T-helper 1 cell treated with Interleukin-12 subunit alpha and Interleukin-12 subunit beta and Interleukin-4 antibody, amounts not matched to agents 30 μg/mL and 1 μg/mL, for 36 hours (primary cell): ENCODE measurements around the gene ZMIZ1.

Experiments
- H3K27ac Mint-ChIP-seq: one replicate; pipeline ENCODE4 v1.8.0; 2021; ENCODE audit warnings: mild to moderate bottlenecking, mixed read lengths
- H3K27me3 Mint-ChIP-seq: one replicate; pipeline ENCODE4 v1.8.0; 2021; ENCODE audit warnings: low read depth, mixed read lengths
- H3K36me3 Mint-ChIP-seq: one replicate; pipeline ENCODE4 v1.8.0; 2021; ENCODE audit warnings: low read depth, mixed read lengths
- H3K4me1 Mint-ChIP-seq: one replicate; pipeline ENCODE4 v1.8.0; 2021; ENCODE audit warnings: low read depth, mixed read lengths
- H3K4me3 Mint-ChIP-seq: one replicate; pipeline ENCODE4 v1.8.0; 2021; ENCODE audit warnings: mild to moderate bottlenecking, moderate library complexity, mixed read lengths
- H3K9me3 Mint-ChIP-seq: one replicate; pipeline ENCODE4 v1.8.0; 2021; ENCODE audit warnings: mixed read lengths

The ZMIZ1 gene

DNA sequence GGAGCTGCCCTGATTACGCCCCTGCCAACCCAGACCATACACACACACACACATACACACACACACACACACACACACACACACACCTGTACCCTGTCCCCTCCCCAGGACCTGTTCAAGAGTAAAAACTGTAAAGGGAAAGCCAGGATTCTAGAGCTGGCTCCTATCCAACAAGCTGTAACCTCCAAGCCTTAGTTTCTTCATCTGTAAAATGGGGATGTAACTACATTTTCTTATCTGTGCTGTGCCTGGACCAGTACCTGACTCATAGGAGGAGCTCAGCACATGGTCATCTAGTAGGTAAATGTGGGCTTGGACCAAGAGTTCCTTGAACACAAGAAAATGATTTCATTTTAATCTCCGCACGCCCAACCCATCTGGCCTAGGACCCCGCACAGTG is 128.8 kb downstream of the ZMIZ1 start:
- H3K36me3 Mint-ChIP-seq, result no peaks in the 10 kb centered on the region
- H3K27ac Mint-ChIP-seq, result no peak overlapping the region

DNA sequence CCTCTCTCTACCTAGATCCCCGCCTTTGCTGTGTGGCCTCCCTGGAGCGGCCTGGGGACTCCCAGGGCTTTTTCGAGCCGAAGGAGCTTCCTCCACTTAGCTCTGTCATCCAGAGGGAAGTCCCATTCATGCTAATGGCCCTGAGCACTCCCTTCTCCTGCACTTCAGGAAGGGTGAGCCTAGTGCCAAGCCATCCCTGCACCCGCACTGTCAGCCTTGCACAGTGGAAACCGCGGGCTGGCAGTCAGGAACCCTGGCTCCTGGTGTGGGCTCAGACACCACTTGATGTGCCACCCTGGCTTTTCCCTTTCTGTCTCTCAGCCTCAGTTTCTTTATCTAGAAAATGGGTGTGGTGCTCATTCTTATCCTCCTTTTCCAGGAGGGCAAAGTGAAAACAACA is 131.6 kb downstream of the ZMIZ1 start:
- Mint-ChIP-seq H3K4me1 (peaks cover 2% of the 10 kb centered on the region), H3K36me3 (peaks cover 3% of the 10 kb centered on the region), H3K4me3 (no peak overlapping the region), H3K9me3 (no peaks in the 10 kb centered on the region), H3K27ac (no peak overlapping the region), H3K27me3 (no peaks in the 10 kb centered on the region)

More for the DNA sequence above, 128.8 kb downstream of the ZMIZ1 start:
- no peaks in the 10 kb centered on the region for H3K9me3 Mint-ChIP-seq
- no peak overlapping the region for H3K4me3 Mint-ChIP-seq
- peaks cover 4% of the 10 kb centered on the region for H3K4me1 Mint-ChIP-seq
- peaks cover 6% of the 10 kb centered on the region for H3K27me3 Mint-ChIP-seq

DNA sequence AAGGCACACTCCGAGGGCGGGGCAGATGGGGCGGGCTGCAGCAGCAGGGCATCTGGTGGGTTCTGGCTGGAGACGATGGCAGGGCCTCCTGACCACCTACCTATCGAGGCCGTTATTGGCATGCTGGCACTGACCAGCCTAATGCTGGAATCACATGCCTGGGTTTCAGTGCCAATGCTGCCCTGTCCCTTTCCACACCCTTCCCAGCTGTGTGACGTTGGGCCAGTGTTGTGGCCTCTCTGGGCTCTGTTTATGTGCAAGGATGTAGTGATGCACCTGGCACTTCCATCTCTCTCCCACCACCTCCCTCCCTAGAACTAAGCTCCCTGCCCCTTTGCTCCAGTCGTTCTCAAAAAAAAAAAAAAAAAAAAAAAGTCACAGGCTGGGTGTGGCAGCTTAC is 132.9 kb downstream of the ZMIZ1 start:
- H3K36me3 Mint-ChIP-seq, result peaks cover 3% of the 10 kb centered on the region
- H3K4me1 Mint-ChIP-seq, result no peaks in the 10 kb centered on the region
- H3K27ac Mint-ChIP-seq, result no peak overlapping the region

GRCh38 chr10:79202188-79203013 is 133.6 kb downstream of the ZMIZ1 start:
- Mint-ChIP-seq H3K27me3 (no peaks in the 10 kb centered on the region), H3K4me3 (no peak overlapping the region), H3K27ac (no peak overlapping the region), H3K9me3 (no peaks in the 10 kb centered on the region), H3K36me3 (peaks cover 3% of the 10 kb centered on the region), H3K4me1 (no peaks in the 10 kb centered on the region)

More for the DNA sequence above, 132.9 kb downstream of the ZMIZ1 start:
- H3K9me3 Mint-ChIP-seq, result no peaks in the 10 kb centered on the region
- H3K27me3 Mint-ChIP-seq, result no peaks in the 10 kb centered on the region
- no peak overlapping the region for H3K4me3 Mint-ChIP-seq

- Mint-ChIP-seq H3K36me3 (peaks cover 3% of the 10 kb centered on the region), H3K27me3 (no peaks in the 10 kb centered on the region), H3K4me3 (no peak overlapping the region), H3K27ac (no peak overlapping the region), H3K4me1 (no peaks in the 10 kb centered on the region), H3K9me3 (no peaks in the 10 kb centered on the region)
Observed at GRCh38 chr10:79203014-79203644, 134.4 kb downstream of the ZMIZ1 start.

DNA sequence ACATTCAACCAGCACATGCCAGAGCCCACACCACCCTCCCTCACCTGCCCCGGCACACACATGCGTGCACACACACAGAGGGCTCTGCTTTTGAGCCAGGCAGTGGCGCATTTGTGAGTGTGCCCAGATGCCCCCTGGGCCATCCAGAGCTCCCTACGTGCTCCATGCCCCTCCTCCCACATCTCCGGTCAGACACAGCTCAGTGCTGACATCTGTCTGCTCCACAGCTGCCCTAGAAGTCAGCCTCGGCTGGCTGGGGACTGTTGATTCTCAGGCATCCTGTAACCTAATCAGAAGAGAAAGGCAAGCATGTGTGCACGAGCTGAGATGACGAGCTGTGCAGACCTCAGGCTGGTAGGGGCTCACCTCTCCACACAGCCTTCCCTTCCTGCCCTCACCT is 135.1 kb downstream of the ZMIZ1 start:
- H3K27me3 Mint-ChIP-seq, result no peaks in the 10 kb centered on the region
- no peaks in the 10 kb centered on the region for H3K9me3 Mint-ChIP-seq
- H3K27ac Mint-ChIP-seq, result no peak overlapping the region
- H3K4me3 Mint-ChIP-seq, result no peak overlapping the region
- peaks cover 5% of the 10 kb centered on the region for H3K36me3 Mint-ChIP-seq
- no peaks in the 10 kb centered on the region for H3K4me1 Mint-ChIP-seq

GRCh38 chr10:79206300-79207095 is 137.7 kb downstream of the ZMIZ1 start:
- Mint-ChIP-seq H3K9me3 (no peaks in the 10 kb centered on the region), H3K4me1 (no peaks in the 10 kb centered on the region), H3K36me3 (peaks cover 5% of the 10 kb centered on the region), H3K4me3 (no peak overlapping the region), H3K27me3 (no peaks in the 10 kb centered on the region), H3K27ac (no peak overlapping the region)

- H3K4me1 Mint-ChIP-seq, result no peaks in the 10 kb centered on the region
- no peak overlapping the region for H3K27ac Mint-ChIP-seq
- H3K9me3 Mint-ChIP-seq, result no peaks in the 10 kb centered on the region
- no peaks in the 10 kb centered on the region for H3K27me3 Mint-ChIP-seq
- H3K36me3 Mint-ChIP-seq, result peaks cover 5% of the 10 kb centered on the region
- no peak overlapping the region for H3K4me3 Mint-ChIP-seq
Observed at GRCh38 chr10:79207096-79207357, 138.3 kb downstream of the ZMIZ1 start.

DNA sequence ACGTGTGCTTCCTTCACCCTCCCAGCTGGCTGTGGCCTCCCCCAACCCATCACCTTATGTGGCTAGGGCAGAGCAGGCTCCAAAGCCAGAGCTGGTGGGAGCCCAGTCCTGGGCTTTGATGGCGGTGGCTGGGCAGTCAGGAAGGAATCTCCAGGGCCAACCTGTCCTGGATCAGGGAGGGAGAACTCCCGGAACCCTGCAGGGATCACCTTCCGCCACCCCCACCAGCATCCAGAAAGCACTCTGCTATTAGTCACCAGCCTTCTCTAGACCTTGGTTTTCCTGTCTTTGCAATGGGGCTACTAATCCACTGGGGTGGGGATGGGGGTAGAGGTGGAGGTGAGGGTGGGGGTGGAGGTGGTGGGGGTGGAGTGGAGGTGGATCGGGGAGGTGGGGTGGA is 139.0 kb downstream of the ZMIZ1 start:
- Mint-ChIP-seq H3K36me3 (peaks cover 5% of the 10 kb centered on the region), H3K4me3 (no peak overlapping the region), H3K27me3 (no peaks in the 10 kb centered on the region), H3K9me3 (no peaks in the 10 kb centered on the region), H3K27ac (no peak overlapping the region), H3K4me1 (no peaks in the 10 kb centered on the region)

GRCh38 chr10:79208251-79208983 is 139.7 kb downstream of the ZMIZ1 start:
- no peaks in the 10 kb centered on the region for H3K9me3 Mint-ChIP-seq

DNA sequence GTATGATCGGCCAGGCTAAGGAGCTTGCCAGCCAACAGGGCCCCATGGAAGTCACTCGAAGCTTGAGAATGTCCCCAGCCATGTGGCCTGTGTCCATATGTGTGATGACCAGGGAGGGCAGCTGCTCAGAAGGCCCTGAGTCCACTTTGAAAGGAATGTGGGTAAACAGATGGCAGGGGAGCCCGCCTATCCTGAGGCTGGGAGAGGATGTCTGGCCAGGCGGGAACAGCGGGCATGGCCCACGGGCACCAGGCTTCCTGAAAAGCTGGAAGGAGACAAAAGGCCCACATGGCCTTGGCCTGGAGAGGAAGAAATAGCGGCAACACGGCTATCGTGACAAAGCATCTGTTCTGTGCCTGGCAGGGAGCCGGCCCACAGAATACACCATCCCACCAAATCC is 140.6 kb downstream of the ZMIZ1 start:
- Mint-ChIP-seq H3K27me3 (no peaks in the 10 kb centered on the region), H3K4me1 (no peaks in the 10 kb centered on the region), H3K9me3 (no peaks in the 10 kb centered on the region), H3K36me3 (peaks cover 2% of the 10 kb centered on the region), H3K27ac (no peak overlapping the region), H3K4me3 (no peak overlapping the region)

More at GRCh38 chr10:79208251-79208983, 139.7 kb downstream of the ZMIZ1 start:
- no peaks in the 10 kb centered on the region for H3K27me3 Mint-ChIP-seq
- no peaks in the 10 kb centered on the region for H3K4me1 Mint-ChIP-seq
- peaks cover 4% of the 10 kb centered on the region for H3K36me3 Mint-ChIP-seq
- no peak overlapping the region for H3K27ac Mint-ChIP-seq
- no peak overlapping the region for H3K4me3 Mint-ChIP-seq

DNA sequence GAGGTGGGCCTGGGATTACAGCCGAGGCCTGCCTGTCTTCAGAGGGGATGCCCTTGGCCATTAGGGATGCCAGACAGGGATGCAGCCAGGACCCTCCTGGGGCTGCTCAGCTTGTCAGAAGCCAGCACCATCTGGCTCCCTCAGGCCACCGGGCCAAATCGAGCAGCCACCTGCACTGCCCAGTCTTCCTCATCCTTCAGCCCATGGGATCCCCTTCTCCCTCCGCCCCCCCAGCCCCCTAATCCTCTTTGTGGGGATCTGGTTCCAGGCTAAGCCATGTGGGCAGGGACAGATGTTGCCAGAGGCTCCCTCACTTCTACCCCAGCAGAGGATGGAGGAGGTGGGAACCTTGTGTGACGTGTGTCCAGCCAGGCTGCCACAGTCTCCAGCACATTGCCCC is 141.1 kb downstream of the ZMIZ1 start:
- Mint-ChIP-seq H3K4me1 (no peaks in the 10 kb centered on the region), H3K27ac (no peak overlapping the region), H3K4me3 (no peak overlapping the region), H3K9me3 (no peaks in the 10 kb centered on the region), H3K36me3 (peaks cover 2% of the 10 kb centered on the region), H3K27me3 (no peaks in the 10 kb centered on the region)

DNA sequence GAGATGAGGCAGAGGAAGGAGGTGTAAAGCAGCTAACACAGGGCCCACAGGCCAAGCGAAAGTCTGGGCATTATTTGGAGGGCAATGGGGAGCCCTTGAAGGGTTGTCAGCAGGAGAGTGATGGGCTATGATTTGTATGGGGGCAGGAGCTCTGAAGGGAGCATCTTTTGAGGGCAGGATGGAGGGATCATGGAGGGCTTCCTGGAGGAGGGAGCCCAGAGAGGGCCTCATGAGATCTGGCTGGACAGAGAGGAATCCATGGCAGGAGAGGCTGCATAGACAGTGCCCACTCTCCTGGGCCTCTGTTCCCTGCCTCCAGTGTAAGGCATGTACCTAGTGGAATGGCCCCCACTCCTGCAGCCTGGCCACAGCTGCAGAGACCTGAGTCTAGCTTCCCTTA is 141.9 kb downstream of the ZMIZ1 start:
- H3K27ac Mint-ChIP-seq, result no peak overlapping the region
- no peaks in the 10 kb centered on the region for H3K9me3 Mint-ChIP-seq
- peaks cover 2% of the 10 kb centered on the region for H3K36me3 Mint-ChIP-seq
- H3K4me3 Mint-ChIP-seq, result no peak overlapping the region
- H3K27me3 Mint-ChIP-seq, result no peaks in the 10 kb centered on the region
- no peaks in the 10 kb centered on the region for H3K4me1 Mint-ChIP-seq

DNA sequence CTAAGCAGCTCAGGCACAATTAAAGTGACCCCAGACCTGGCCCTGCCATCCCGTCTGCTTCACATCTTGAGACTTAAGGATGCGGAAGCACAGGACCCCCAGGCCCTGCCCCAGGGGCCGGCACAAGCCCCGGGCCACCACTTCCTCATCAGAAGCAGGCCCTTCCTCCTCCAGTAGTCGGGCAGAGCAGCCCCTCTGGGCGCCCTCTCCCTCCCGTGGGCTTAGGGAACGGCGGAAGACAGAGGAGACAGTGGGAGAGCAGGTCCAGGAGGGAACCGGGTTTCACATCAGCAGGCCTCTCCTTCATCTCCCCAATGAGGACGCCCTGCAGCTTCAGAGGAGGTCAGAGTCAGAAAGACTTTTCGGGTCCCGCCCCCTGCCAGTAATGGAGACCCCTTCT is 142.8 kb downstream of the ZMIZ1 start:
- H3K9me3 Mint-ChIP-seq, result no peaks in the 10 kb centered on the region
- H3K4me1 Mint-ChIP-seq, result no peaks in the 10 kb centered on the region
- no peak overlapping the region for H3K4me3 Mint-ChIP-seq
- H3K36me3 Mint-ChIP-seq, result peaks cover 2% of the 10 kb centered on the region
- no peak overlapping the region for H3K27ac Mint-ChIP-seq
- H3K27me3 Mint-ChIP-seq, result no peaks in the 10 kb centered on the region
